GM12878 (cell line): ENCODE measurements around the gene NELFB. TPM values are rescaled to one million over a fixed set of nuclear protein-coding genes. Genes with fewer than 3 reads are reported as not detected.

Experiments used
- BCLAF1 ChIP-seq: fragments of 450-650 bp; IDR thresholded peaks from 2 replicates; pipeline ENCODE4 v1.6.1; 2017; ENCODE audit warnings: antibody characterized with exemption, mild to moderate bottlenecking, moderate library complexity
- CUX1 ChIP-seq: IDR thresholded peaks from 2 replicates; pipeline ENCODE4 v1.6.1; 2012; ENCODE audit warnings: improper control_type of control experiment, low read depth, low read length; ENCODE audit not compliant: insufficient replicate concordance
- ELK1 ChIP-seq: IDR thresholded peaks from 2 replicates; pipeline ENCODE4 v1.6.1; 2012; ENCODE audit warnings: low read depth, low read length, improper control_type of control experiment
- RUNX3 ChIP-seq: IDR thresholded peaks from 2 replicates; pipeline ENCODE4 v1.6.1; 2012; ENCODE audit warnings: low read length, inconsistent platforms
- polyA plus RNA-seq, 11 experiments: library from polyadenylated mRNA; depleted of rRNA in 4 of 11; unstranded in 6 of 11; stranded (reverse) in 5 of 11; fragments of >200 nt; fragmentation: Nextera tagmentation in 4 of 11; fragmentation: Illumina TruSeq in 1 of 11; extraction: Ambion mirVana in 4 of 11; extraction: Trizol in 1 of 11; gene quantifications; 1 replicate in 1 of 11; 2 replicates in 10 of 11; pipeline versions ENCODE4 v1.2.1 to v1.2.3, GENCODE V29; 2011 to 2016; ENCODE audit warnings: inconsistent platforms in 2 of 11, missing spikeins in 2 of 11, low read depth in 1 of 11
- total RNA-seq, 4 experiments: library from RNA; depleted of rRNA in 3 of 4; stranded (reverse); fragments of >200 nt in 3 of 4; fragmentation: Illumina TruSeq in 1 of 4; extraction: Trizol in 1 of 4; gene quantifications; 2 replicates each; pipeline versions ENCODE4 v1.2.1 to v1.2.3, GENCODE V29; 2013 to 2021

The NELFB gene
- total and polyA plus RNA-seq, 10 of the 15 experiments (the other 5 are each of a cell fraction or from before 2014, with no cell fraction given): 0.19 to 63.4 (median 30.9) TPM

GRCh38 chr9:137293482-137294090 is 38.5 kb downstream of the NELFB start (continued):
- TF ChIP-seq ELK1 (no peak), CUX1 (no peak), BCLAF1 (no peak), RUNX3 (no peak)
- TF ChIP-seq, all 136 proteins: peak for 0
